Endothelial cell of umbilical vein (primary cell): ENCODE data around the gene SMAD7. TPM values are rescaled to one million over a fixed set of nuclear protein-coding genes. Genes with fewer than 3 reads are reported as not detected.

ENCODE experiments used
- BruUV-seq: library from RNA; stranded (reverse); fragments of 400-500 nt; replicated peaks from 2 replicates; lab custom pipeline; 2021; lab: Mats Ljungman, UMichigan
- CTCF ChIA-PET: fragments of 300-600, 350-600 bp; sonication (Branson Sonifier 250); formaldehyde crosslinking; loops from one replicate; lab custom pipeline; 2021; ENCODE audit warnings: antibody characterized with exemption, inconsistent platforms; lab: Charles Lee
- POLR2A ChIA-PET: fragments of 300-600, 350-600 bp; sonication (Branson Sonifier 250); formaldehyde crosslinking; loops from one replicate; lab custom pipeline; 2021; ENCODE audit warnings: antibody characterized with exemption, inconsistent platforms; lab: Charles Lee
- DNase-seq: peaks from one replicate; pipeline ENCODE4 v3.0.0-alpha.2; 2011; ENCODE audit warnings: low read depth, low spot score
- FAIRE-seq: peaks from 2 replicates; lab custom pipeline; 2011; peaks lifted over from hg19 to GRCh38; lab: Jason Lieb, UNC
- H2AFZ ChIP-seq: 2 replicates; pipeline ENCODE4 v1.6.0; 2012; ENCODE audit warnings: low read depth, low read length, control low read depth, inconsistent platforms
- H3K27ac ChIP-seq: 2 replicates; pipeline ENCODE4 v1.5.1; 2011; ENCODE audit warnings: low read depth, mild to moderate bottlenecking, control low read depth, low read length, moderate library complexity; ENCODE audit not compliant: insufficient read depth
- H3K27me3 ChIP-seq, 2 experiments: 2 replicates each; pipeline versions ENCODE4 v1.6.0 to v1.6.1; 2011; ENCODE audit warnings: low read length in 2 of 2, mixed read lengths in 1 of 2; ENCODE audit not compliant: control insufficient read depth in 2 of 2, insufficient read depth in 2 of 2
- H3K36me3 ChIP-seq, 2 experiments: 2 replicates in 1 of 2; 3 replicates in 1 of 2; pipeline ENCODE4 v1.5.1; 2011; ENCODE audit warnings: low read length in 2 of 2, mild to moderate bottlenecking in 1 of 2, moderate library complexity in 1 of 2; ENCODE audit not compliant: control insufficient read depth in 2 of 2, insufficient read depth in 2 of 2; ENCODE audit errors: extremely low read depth in 1 of 2
- H3K4me1 ChIP-seq: 3 replicates; pipeline ENCODE4 v1.5.1; 2011; ENCODE audit warnings: mild to moderate bottlenecking, low read length; ENCODE audit not compliant: control insufficient read depth, insufficient read depth; ENCODE audit errors: extremely low read depth
- H3K4me2 ChIP-seq: 2 replicates; pipeline ENCODE4 v1.6.1; 2011; ENCODE audit warnings: low read length, control low read depth, mixed read lengths; ENCODE audit not compliant: insufficient read depth
- H3K4me3 ChIP-seq, 3 experiments: fragments of 200-600 bp in 1 of 3; sonication (generic), shearing (Covaris generic) in 1 of 3; replicated peaks in 1 of 3; 2 replicates each; pipeline ENCODE4 v1.5.1; 2011 to 2016; ENCODE audit warnings: control low read depth in 3 of 3, low read length in 3 of 3, mild to moderate bottlenecking in 2 of 3, inconsistent platforms in 1 of 3, low read depth in 1 of 3, moderate library complexity in 1 of 3; ENCODE audit not compliant: insufficient read depth in 1 of 3
- H3K79me2 ChIP-seq: 2 replicates; pipeline ENCODE4 v1.6.0; 2012; ENCODE audit warnings: low read length, inconsistent platforms; ENCODE audit not compliant: control insufficient read depth, insufficient read depth
- H3K9ac ChIP-seq: replicated peaks from 2 replicates; pipeline ENCODE3; 2011; ENCODE audit warnings: low read length, control low read depth; ENCODE audit not compliant: insufficient read depth; ENCODE audit errors: extremely low read depth
- H3K9me1 ChIP-seq: replicated peaks from 3 replicates; pipeline ENCODE4 v1.6.0; 2011; ENCODE audit warnings: mild to moderate bottlenecking, low read length; ENCODE audit not compliant: control insufficient read depth, insufficient read depth; ENCODE audit errors: extremely low read depth
- H3K9me3 ChIP-seq: replicated peaks from 2 replicates; pipeline ENCODE4 v1.5.1; 2012; ENCODE audit warnings: low read length, inconsistent platforms; ENCODE audit not compliant: control insufficient read depth, insufficient read depth
- H4K20me1 ChIP-seq: replicated peaks from 2 replicates; pipeline ENCODE3; 2011; ENCODE audit warnings: mild to moderate bottlenecking, low read length; ENCODE audit not compliant: control insufficient read depth, insufficient read depth; ENCODE audit errors: extremely low read depth
- EZH2 ChIP-seq: IDR thresholded peaks from 2 replicates; pipeline ENCODE4 v1.6.1; 2012; ENCODE audit warnings: borderline replicate concordance, low read depth, mild to moderate bottlenecking, moderate library complexity, low read length, inconsistent platforms; ENCODE audit not compliant: severe bottlenecking
- FOS ChIP-seq: IDR thresholded peaks from 2 replicates; pipeline ENCODE4 v1.6.1; 2011; ENCODE audit warnings: mild to moderate bottlenecking, low read length, moderate library complexity, borderline replicate concordance; ENCODE audit not compliant: insufficient read depth
- GATA2 ChIP-seq: IDR thresholded peaks from 2 replicates; pipeline ENCODE4 v1.7.0; 2011; ENCODE audit warnings: low read depth, mild to moderate bottlenecking, moderate library complexity, mixed read lengths, low read length; ENCODE audit not compliant: insufficient read length, insufficient read depth
- JUN ChIP-seq: IDR thresholded peaks from 2 replicates; pipeline ENCODE4 v1.6.1; 2011; ENCODE audit warnings: borderline replicate concordance, low read depth; ENCODE audit not compliant: insufficient read length, insufficient read depth
- MYC ChIP-seq: IDR thresholded peaks from one replicate; pipeline ENCODE4 v1.6.1; 2011; ENCODE audit warnings: mild to moderate bottlenecking, low read depth, low read length
- POLR2A ChIP-seq: IDR thresholded peaks from 2 replicates; pipeline ENCODE4 v1.6.1; 2012; ENCODE audit warnings: low read depth, mild to moderate bottlenecking, control low read depth, low read length
- POLR2AphosphoS5 ChIP-seq: IDR thresholded peaks from 2 replicates; pipeline ENCODE4 v1.6.1; 2012; ENCODE audit warnings: low read depth, mild to moderate bottlenecking, control low read depth, low read length, moderate library complexity; ENCODE audit not compliant: insufficient read depth
- dilution Hi-C: fragments of 300-500 bp; cut with MboI; formaldehyde crosslinking; loops from one replicate; pipeline ENCODE4 v1.15.0; 2019; ENCODE audit warnings: low sequenced_read_pairs; ENCODE audit not compliant: extremely low pct_ligation_motif_present
- intact Hi-C: fragments of 100-400 bp; cut with micrococcal nuclease; formaldehyde crosslinking; loops from one replicate; pipeline ENCODE4 v1.10.0; 2022
- polyA plus RNA-seq, 4 experiments: library from polyadenylated mRNA; depleted of rRNA in 3 of 4; stranded (reverse) in 3 of 4; unstranded in 1 of 4; fragments of >200 nt; gene quantifications; 2 replicates each; pipeline versions ENCODE4 v1.2.1 to v1.2.3, GENCODE V29; 2011 to 2012; ENCODE audit warnings: missing spikeins in 1 of 4
- total RNA-seq: library from RNA; stranded (reverse); gene quantifications from 2 replicates; pipeline ENCODE4 v1.2.3, GENCODE V29; 2021
- TF ChIP-seq, protein P1 (sequence below): IDR thresholded peaks from 2 replicates; pipeline ENCODE4 v1.6.1; 2011; ENCODE audit not compliant: insufficient read depth, insufficient read length
- TF ChIP-seq, protein P2 (sequence below), 2 donors: IDR thresholded peaks; 1 replicate in 1 of 2; 2 replicates in 1 of 2; pipeline ENCODE4 v1.5.1; 2011; ENCODE audit warnings: low read length in 2 of 2, mild to moderate bottlenecking in 2 of 2, moderate library complexity in 2 of 2, control low read depth in 1 of 2, inconsistent platforms in 1 of 2, low read depth in 1 of 2; ENCODE audit not compliant: insufficient read depth in 1 of 2; ENCODE audit errors: extremely low read depth in 1 of 2

Gene SMAD7
- total and polyA plus RNA-seq, 2 donors (not counting 3 experiments of a cell fraction or from before 2014, with no cell fraction given), result 3.6 to 8.0 TPM

DNA sequence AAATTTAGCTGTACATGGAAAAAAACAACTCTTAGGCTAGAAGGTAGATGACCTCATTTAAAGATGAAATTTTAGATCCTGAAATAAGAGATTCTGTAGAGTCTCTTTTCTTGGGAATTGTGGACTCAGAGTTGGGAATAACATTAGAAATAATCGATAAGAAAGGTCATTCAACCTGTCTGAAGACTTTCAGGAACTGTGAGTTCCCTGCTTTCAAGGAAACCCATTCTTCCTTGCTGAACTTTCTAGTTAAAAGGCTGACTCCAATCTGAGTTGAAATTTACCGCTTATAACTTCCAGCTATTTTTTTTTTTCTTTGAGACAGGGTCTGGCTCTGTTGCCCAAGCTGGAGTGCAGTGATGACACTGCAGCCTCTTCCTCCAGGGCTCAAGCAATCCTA, 16.8 kb upstream of the SMAD7 start:
- peaks cover 6 to 15% of the 10 kb centered on the region in 2 experiments for H3K27me3 ChIP-seq
- ChIA-PET POLR2A (interaction anchor here (1.4 kb wide), 1 partner anchor 15 kb away, joined by 4 read pairs; no protein-coding TSS in a partner anchor), CTCF (interaction anchor here (0.9 kb wide), 1 partner anchor 190 kb away, joined by 4 read pairs; no protein-coding TSS in a partner anchor)
- no peaks in the 10 kb centered on the region for H4K20me1 ChIP-seq
- no peaks in the 10 kb centered on the region for H3K9me3 ChIP-seq
- TF ChIP-seq, protein P1, sequence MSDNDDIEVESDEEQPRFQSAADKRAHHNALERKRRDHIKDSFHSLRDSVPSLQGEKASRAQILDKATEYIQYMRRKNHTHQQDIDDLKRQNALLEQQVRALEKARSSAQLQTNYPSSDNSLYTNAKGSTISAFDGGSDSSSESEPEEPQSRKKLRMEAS, result no peak
- TF ChIP-seq, protein P2, sequence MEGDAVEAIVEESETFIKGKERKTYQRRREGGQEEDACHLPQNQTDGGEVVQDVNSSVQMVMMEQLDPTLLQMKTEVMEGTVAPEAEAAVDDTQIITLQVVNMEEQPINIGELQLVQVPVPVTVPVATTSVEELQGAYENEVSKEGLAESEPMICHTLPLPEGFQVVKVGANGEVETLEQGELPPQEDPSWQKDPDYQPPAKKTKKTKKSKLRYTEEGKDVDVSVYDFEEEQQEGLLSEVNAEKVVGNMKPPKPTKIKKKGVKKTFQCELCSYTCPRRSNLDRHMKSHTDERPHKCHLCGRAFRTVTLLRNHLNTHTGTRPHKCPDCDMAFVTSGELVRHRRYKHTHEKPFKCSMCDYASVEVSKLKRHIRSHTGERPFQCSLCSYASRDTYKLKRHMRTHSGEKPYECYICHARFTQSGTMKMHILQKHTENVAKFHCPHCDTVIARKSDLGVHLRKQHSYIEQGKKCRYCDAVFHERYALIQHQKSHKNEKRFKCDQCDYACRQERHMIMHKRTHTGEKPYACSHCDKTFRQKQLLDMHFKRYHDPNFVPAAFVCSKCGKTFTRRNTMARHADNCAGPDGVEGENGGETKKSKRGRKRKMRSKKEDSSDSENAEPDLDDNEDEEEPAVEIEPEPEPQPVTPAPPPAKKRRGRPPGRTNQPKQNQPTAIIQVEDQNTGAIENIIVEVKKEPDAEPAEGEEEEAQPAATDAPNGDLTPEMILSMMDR (IDR thresholded peaks at IDR 0.05; ENCODE audit: extremely low read depth in 1 of 2, insufficient read depth in 1 of 2, low read depth in 1 of 2, low read length in 2 of 2), result no peak
- TF ChIP-seq FOS, result no peak
- no peak for TF ChIP-seq POLR2A
- TF ChIP-seq POLR2AphosphoS5, result no peak
- TF ChIP-seq JUN, result no peak
- TF ChIP-seq MYC, result no peak
- no peak for TF ChIP-seq EZH2
- TF ChIP-seq GATA2, result no peak
- no peaks in the 10 kb centered on the region for H3K79me2 ChIP-seq
- H3K9me1 ChIP-seq, result no peaks in the 10 kb centered on the region
- DNase-seq (no peak), FAIRE-seq (no peak)
- no TSS peak for BruUV-seq
- no peak overlapping the region for H3K9ac ChIP-seq
- H3K36me3 ChIP-seq, result no peaks in the 10 kb centered on the region
- H3K4me2 ChIP-seq, result no peak overlapping the region
- H2AFZ ChIP-seq, result no peak overlapping the region
- H3K4me1 ChIP-seq, result no peaks in the 10 kb centered on the region
- H3K27ac ChIP-seq, result no peak overlapping the region
- H3K4me3 ChIP-seq, result no peak overlapping the region
- dilution Hi-C loops (no loop called here), intact Hi-C loops (no loop called here)
